Measurements from ENCODE around the gene TEPSIN.

GRCh38 chr17:81273698-81274470 is 35.0 kb upstream of the TEPSIN start:
- TF ChIP-seq BACH2 (CRISPR knock-in tag; IDR thresholded peaks at IDR 0.05; ENCODE audit: borderline replicate concordance) (no peak), GLIS3 (CRISPR knock-in tag; IDR thresholded peaks at IDR 0.05) (no peak), ZFP3 (CRISPR knock-in tag; IDR thresholded peaks at IDR 0.05) (no peak)

Measured in SK-N-SH treated with all-trans-retinoic acid at 6 μM for 48 hours (cell line).